H9 (cell line): ENCODE measurements around the gene OR5A1. TPM values are rescaled to one million over a fixed set of nuclear protein-coding genes. Genes with fewer than 3 reads are reported as not detected.

Experiments used
- DNase-seq: peaks from one replicate; pipeline ENCODE4 v3.0.0-alpha.2; 2017
- H2AFZ ChIP-seq: one replicate; pipeline ENCODE4 v1.6.1; 2013; ENCODE audit warnings: mild to moderate bottlenecking, low read length, control low read depth, moderate library complexity
- H2AK5ac ChIP-seq: 2 replicates; pipeline ENCODE4 v1.6.1; 2013; ENCODE audit warnings: low read length, control low read depth, mixed read lengths; ENCODE audit not compliant: insufficient read length
- H2BK120ac ChIP-seq: one replicate; pipeline ENCODE4 v1.6.1; 2013; ENCODE audit warnings: low read depth, mild to moderate bottlenecking, low read length, control low read depth, inconsistent platforms; ENCODE audit not compliant: poor library complexity, severe bottlenecking
- H2BK12ac ChIP-seq: 2 replicates; pipeline ENCODE4 v1.6.1; 2013; ENCODE audit warnings: low read length, control low read depth, mixed read lengths, low read depth; ENCODE audit not compliant: insufficient read length
- H2BK15ac ChIP-seq: 2 replicates; pipeline ENCODE4 v1.6.1; 2013; ENCODE audit warnings: low read depth, low read length, control low read depth
- H2BK20ac ChIP-seq: one replicate; pipeline ENCODE4 v1.6.1; 2013; ENCODE audit warnings: low read depth, mild to moderate bottlenecking, low read length, control low read depth, inconsistent platforms; ENCODE audit not compliant: poor library complexity, severe bottlenecking
- H2BK5ac ChIP-seq: 2 replicates; pipeline ENCODE4 v1.6.1; 2013; ENCODE audit warnings: low read length, control low read depth, mixed read lengths; ENCODE audit not compliant: insufficient read length
- H3K14ac ChIP-seq: 2 replicates; pipeline ENCODE4 v1.6.1; 2013; ENCODE audit warnings: low read length, control low read depth; ENCODE audit not compliant: insufficient read depth
- H3K18ac ChIP-seq: 2 replicates; pipeline ENCODE4 v1.6.1; 2013; ENCODE audit warnings: low read depth, mild to moderate bottlenecking, mixed read lengths, low read length, control low read depth; ENCODE audit not compliant: insufficient read length
- H3K23ac ChIP-seq: 2 replicates; pipeline ENCODE4 v1.6.1; 2013; ENCODE audit warnings: low read length, control low read depth, mixed read lengths, low read depth; ENCODE audit not compliant: insufficient read length
- H3K23me2 ChIP-seq: 2 replicates; pipeline ENCODE4 v1.6.1; 2013; ENCODE audit warnings: low read depth, mild to moderate bottlenecking, mixed read lengths, low read length, control low read depth; ENCODE audit not compliant: insufficient read length, poor library complexity, severe bottlenecking
- H3K27ac ChIP-seq: 2 replicates; pipeline ENCODE4 v1.5.1; 2013; ENCODE audit warnings: low read length, control low read depth, mixed read lengths, low read depth; ENCODE audit not compliant: insufficient read length
- H3K27me3 ChIP-seq: 2 replicates; pipeline ENCODE4 v1.6.1; 2013; ENCODE audit warnings: low read length, control low read depth, inconsistent platforms; ENCODE audit not compliant: insufficient read depth
- H3K4ac ChIP-seq: 2 replicates; pipeline ENCODE4 v1.6.1; 2013; ENCODE audit warnings: low read depth, mild to moderate bottlenecking, control low read depth, inconsistent platforms, low read length, moderate library complexity
- H3K4me1 ChIP-seq: 2 replicates; pipeline ENCODE4 v1.6.1; 2013; ENCODE audit warnings: low read length, control low read depth, inconsistent platforms; ENCODE audit not compliant: insufficient read depth
- H3K4me2 ChIP-seq: 2 replicates; pipeline ENCODE4 v1.6.1; 2013; ENCODE audit warnings: low read length, control low read depth, mixed read lengths; ENCODE audit not compliant: insufficient read length, insufficient read depth
- H3K56ac ChIP-seq: 2 replicates; pipeline ENCODE4 v1.6.1; 2013; ENCODE audit warnings: low read depth, mild to moderate bottlenecking, mixed read lengths, low read length, control low read depth; ENCODE audit not compliant: insufficient read length
- H3K79me1 ChIP-seq: 2 replicates; pipeline ENCODE4 v1.6.1; 2013; ENCODE audit warnings: low read depth, mild to moderate bottlenecking, moderate library complexity, low read length, control low read depth, inconsistent platforms; ENCODE audit not compliant: insufficient read depth, poor library complexity, severe bottlenecking
- H3K79me2 ChIP-seq: 2 replicates; pipeline ENCODE4 v1.6.1; 2013; ENCODE audit warnings: low read length, control low read depth, inconsistent platforms; ENCODE audit not compliant: insufficient read depth
- H3K9ac ChIP-seq: 2 replicates; pipeline ENCODE4 v1.6.1; 2013; ENCODE audit warnings: low read length, control low read depth, mixed read lengths; ENCODE audit not compliant: insufficient read length; ENCODE audit errors: extremely low read depth
- H3K9me3 ChIP-seq: one replicate; pipeline ENCODE4 v1.6.1; 2013; ENCODE audit warnings: low read depth, low read length, inconsistent platforms; ENCODE audit not compliant: control insufficient read depth
- H3T11ph ChIP-seq: one replicate; pipeline ENCODE4 v1.6.1; 2013; ENCODE audit warnings: mild to moderate bottlenecking, low read length, control low read depth, inconsistent platforms
- H4K20me1 ChIP-seq: one replicate; pipeline ENCODE4 v1.6.1; 2013; ENCODE audit not compliant: control insufficient read depth, insufficient read length, insufficient read depth
- H4K5ac ChIP-seq: 2 replicates; pipeline ENCODE4 v1.6.1; 2013; ENCODE audit warnings: low read depth, mild to moderate bottlenecking, mixed read lengths, low read length, control low read depth; ENCODE audit not compliant: insufficient read length
- H4K8ac ChIP-seq: replicated peaks from 2 replicates; pipeline ENCODE4 v1.6.1; 2013; ENCODE audit warnings: low read length, control low read depth, mixed read lengths, low read depth; ENCODE audit not compliant: insufficient read length
- H4K91ac ChIP-seq: 2 replicates; pipeline ENCODE4 v1.6.1; 2013; ENCODE audit warnings: low read depth, mild to moderate bottlenecking, moderate library complexity, mixed read lengths, low read length, control low read depth; ENCODE audit not compliant: insufficient read length
- H3K27ac Mint-ChIP-seq, 3 experiments: 2 replicates in 2 of 3; 3 replicates in 1 of 3; pipeline ENCODE4 v1.8.0; 2020 to 2021; ENCODE audit warnings: mixed read lengths in 3 of 3, mild to moderate bottlenecking in 1 of 3, moderate library complexity in 1 of 3
- H3K27me3 Mint-ChIP-seq: 2 replicates; pipeline ENCODE4 v1.8.0; 2021; ENCODE audit warnings: low read depth, mild to moderate bottlenecking, moderate library complexity, mixed read lengths
- H3K36me3 Mint-ChIP-seq, 3 experiments: 2 replicates in 2 of 3; 3 replicates in 1 of 3; pipeline ENCODE4 v1.8.0; 2020 to 2021; ENCODE audit warnings: low read depth in 3 of 3, mixed read lengths in 3 of 3; ENCODE audit not compliant: insufficient read depth in 1 of 3
- H3K4me1 Mint-ChIP-seq, 2 experiments: 2 replicates each; pipeline ENCODE4 v1.8.0; 2020; ENCODE audit warnings: mixed read lengths in 2 of 2
- H3K4me3 Mint-ChIP-seq, 2 experiments: 2 replicates in 1 of 2; 3 replicates in 1 of 2; pipeline ENCODE4 v1.8.0; 2020 to 2021; ENCODE audit warnings: mild to moderate bottlenecking in 2 of 2, mixed read lengths in 2 of 2, moderate library complexity in 1 of 2
- H3K9me3 Mint-ChIP-seq, 2 experiments: 2 replicates in 1 of 2; 3 replicates in 1 of 2; pipeline ENCODE4 v1.8.0; 2020; ENCODE audit warnings: mild to moderate bottlenecking in 2 of 2, mixed read lengths in 2 of 2, moderate library complexity in 1 of 2
- CTCF ChIP-seq: fragments of 200-600 bp; sonication (generic); conservative IDR thresholded peaks from 3 replicates; pipeline ENCODE4 v1.8.0; 2021; ENCODE audit warnings: antibody characterized with exemption, mild to moderate bottlenecking
- WGBS: extraction: QIAGEN DNeasy Blood & Tissue Kit; methylation state at CpG from one replicate; pipeline ENCODE4 v1.1.7; 2013; ENCODE audit warnings: missing lambda C conversion rate, low lambda C conversion rate, mixed read lengths; ENCODE audit not compliant: insufficient read length; ENCODE audit errors: extremely low coverage; 5-methylcytosine and 5-hydroxymethylcytosine counted together
- total RNA-seq: library from RNA; stranded (reverse); gene quantifications from 2 replicates; pipeline ENCODE4 v1.2.1, GENCODE V29; 2021

OR5A1 gene
- total RNA-seq, 1 experiment from 2014 or later: not detected

- Histone ChIP-seq H4K91ac (no peak overlapping the region), H3K56ac (no peak overlapping the region), H3K4ac (no peak overlapping the region), H3K14ac (no peak overlapping the region), H2AFZ (no peak overlapping the region), H3K4me2 (no peak overlapping the region), H3K23ac (no peak overlapping the region), H4K5ac (no peak overlapping the region), H2BK5ac (no peak overlapping the region), H3K79me1 (no peaks in the 10 kb centered on the region), H3K27ac (no peak overlapping the region), H2BK15ac (no peak overlapping the region), H3K79me2 (no peaks in the 10 kb centered on the region), H3K18ac (no peak overlapping the region), H3K9me3 (no peaks in the 10 kb centered on the region), H3T11ph (no peak overlapping the region), H3K4me1 (no peaks in the 10 kb centered on the region), H2BK12ac (no peak overlapping the region), H4K20me1 (no peaks in the 10 kb centered on the region), H4K8ac (no peak overlapping the region), H3K23me2 (no peaks in the 10 kb centered on the region), H2BK120ac (no peak overlapping the region), H3K9ac (no peak overlapping the region), H2BK20ac (no peak overlapping the region), H3K27me3 (no peaks in the 10 kb centered on the region), H2AK5ac (no peak overlapping the region)
- Mint-ChIP-seq H3K27me3 (no peaks in the 10 kb centered on the region), H3K27ac (no peak overlapping the region), H3K4me1 (no peaks in the 10 kb centered on the region), H3K4me3 (no peak overlapping the region), H3K9me3 (peaks cover 6 to 7% of the 10 kb centered on the region in 2 experiments; a peak in 4 of 5 replicates), H3K36me3 (0 out of 7 replicates have a peak, but pooled peaks cover 0 to 2% (median 0%) of the 10 kb centered on the region in 3 experiments)
- TF ChIP-seq CTCF: no peak
- no peak for DNase-seq
- WGBS: no CpG with 5 or more reads among the region's 2 CpGs
Observed at GRCh38 chr11:59418156-59418555, 18.1 kb upstream of the OR5A1 start.
